Raji (cell line): ENCODE results near the gene POT1.

Source experiments
- POLR2A ChIP-seq: IDR thresholded peaks from 2 replicates; pipeline ENCODE4 v1.6.1; 2011; ENCODE audit warnings: low read depth, low read length, control low read depth; ENCODE audit not compliant: insufficient read depth

The POT1 gene

DNA sequence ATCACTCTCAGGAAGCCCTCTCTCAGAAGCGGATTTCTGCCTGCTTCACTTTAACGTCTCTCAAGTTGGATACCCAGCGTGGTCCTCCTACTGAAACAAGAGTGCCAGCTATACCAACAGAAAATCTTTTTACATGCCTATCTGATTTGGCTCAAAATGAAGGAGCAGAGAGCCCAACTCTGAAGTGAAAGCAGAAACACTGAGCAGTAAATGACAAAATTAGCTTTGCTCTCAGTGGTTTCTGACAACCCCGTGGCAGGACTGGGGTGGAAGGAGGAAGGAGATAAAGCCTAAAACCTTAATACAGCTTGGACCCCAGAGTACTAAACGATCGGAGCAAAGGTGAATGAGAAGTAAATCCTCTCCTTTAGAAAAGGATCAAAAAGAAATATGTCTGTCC is 139.0 kb downstream of the POT1 start:
- no peak for TF ChIP-seq POLR2A

DNA sequence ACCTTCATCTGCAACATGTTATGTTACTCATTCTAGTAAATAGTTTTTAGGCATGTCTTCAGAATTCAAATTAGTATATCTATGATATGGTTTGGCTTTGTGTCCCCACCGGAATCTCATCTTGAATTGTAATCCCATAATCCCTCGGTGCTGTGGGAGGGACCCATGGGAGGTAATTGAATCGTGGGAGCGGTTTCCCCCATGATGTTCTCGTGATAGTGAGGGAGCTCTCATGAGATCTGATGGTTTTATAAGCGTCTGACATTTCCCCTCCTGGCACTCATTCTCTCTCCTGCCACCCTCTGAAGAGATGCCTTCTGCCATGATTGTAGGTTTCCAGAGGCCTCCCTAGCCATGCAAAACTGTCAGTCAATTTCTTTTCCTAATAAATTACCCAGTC is 143.6 kb downstream of the POT1 start:
- no peak for TF ChIP-seq POLR2A

DNA sequence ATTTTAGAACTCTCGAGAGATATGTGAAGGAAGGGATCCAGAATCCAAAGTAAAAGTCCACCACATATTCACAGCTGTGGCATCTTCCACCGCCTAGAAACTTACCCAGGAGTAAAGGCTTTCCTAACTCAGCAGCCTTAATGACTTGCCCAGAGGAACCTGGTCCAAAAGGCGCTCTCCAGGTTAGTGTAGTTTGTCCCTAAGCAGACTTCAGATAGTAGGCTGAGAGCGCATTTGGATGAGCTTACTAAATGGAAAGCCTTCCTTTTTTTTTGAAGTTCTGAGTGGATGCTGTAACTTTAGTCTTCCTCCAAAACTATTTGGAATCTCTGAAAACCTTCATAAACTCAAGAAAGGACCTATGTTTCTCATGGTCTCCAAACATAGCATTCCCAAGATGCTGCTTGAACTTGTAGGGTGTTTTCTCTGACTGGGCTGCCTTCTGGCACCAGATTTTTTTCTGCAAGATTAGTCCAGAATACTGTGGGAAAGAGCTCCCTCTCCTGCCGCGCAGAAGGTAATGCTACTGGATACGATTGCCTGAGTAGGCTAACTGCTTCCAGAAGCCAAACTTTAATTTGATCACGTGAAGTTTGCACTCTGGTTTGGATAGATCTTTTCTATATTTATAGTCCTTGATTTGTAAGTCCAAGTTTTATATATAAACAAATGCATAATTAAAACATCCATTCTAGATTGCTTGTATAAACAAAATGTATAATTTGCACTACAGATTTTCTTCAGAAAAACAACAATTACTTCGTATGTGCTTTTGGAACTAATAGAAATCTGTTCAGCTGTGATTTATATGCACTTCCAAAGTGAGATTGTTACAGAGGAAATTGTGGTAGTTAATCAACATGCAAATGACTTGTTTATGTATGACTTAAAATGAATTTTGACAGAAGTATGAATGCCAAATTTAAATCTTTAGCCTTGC is 144.5 kb downstream of the POT1 start:
- no peak for TF ChIP-seq POLR2A

DNA sequence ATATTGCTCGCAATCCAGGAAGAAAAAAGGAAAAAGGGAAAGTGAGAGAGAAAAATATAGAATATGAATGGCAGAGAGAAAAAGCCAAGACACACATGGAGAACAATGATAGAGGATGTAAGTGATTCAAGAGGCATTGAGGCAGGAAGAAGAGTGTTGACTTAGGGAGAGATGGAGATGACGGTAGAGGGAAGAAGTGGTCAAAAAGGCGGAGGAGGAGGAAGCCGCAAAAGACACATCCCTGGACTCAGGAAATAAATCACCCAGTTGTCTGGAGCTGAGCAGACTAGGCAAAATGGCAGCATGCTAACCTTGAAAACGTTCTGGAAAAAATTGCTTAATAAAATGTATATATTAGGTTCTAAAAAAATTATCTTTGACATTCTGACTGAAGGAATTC is 146.4 kb downstream of the POT1 start:
- TF ChIP-seq POLR2A: no peak

DNA sequence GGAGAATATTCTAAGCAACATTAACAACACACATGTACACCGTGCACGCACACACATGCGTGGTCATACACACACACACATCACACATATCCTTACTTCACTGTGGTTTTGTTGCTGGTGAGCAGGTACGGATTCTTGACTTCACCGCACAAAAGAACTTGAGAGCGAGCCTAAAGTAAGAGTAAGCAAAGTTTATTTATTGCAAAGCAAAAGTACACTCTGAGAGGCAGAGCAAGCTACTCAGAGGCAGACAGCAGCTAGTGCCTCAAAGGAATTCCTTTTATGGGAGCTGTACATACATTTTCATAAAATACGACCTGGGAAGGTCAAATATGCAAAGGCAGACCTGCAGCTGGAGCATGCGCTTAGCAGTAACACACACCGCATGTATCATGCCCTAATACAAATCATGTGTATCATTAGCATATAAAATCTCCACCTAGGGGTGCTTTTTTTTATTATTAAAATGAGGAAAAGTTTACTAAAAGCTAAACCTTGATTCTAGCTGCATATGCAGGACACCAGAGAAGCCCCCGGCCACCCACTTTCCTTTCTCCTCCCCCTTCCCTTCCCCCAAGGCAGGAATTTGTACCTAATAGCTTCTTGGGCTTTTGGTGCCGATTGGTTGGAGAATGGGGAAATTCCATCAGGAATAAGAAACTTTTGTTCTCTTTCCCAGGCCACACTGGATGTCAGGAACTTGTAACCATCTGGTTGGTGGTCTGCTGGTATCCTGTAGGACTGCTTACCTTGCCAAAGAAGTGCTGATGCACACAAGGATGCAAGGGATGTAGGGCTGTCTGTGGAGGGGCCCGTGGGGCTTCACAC is 147.5 kb downstream of the POT1 start:
- TF ChIP-seq POLR2A: no peak

DNA sequence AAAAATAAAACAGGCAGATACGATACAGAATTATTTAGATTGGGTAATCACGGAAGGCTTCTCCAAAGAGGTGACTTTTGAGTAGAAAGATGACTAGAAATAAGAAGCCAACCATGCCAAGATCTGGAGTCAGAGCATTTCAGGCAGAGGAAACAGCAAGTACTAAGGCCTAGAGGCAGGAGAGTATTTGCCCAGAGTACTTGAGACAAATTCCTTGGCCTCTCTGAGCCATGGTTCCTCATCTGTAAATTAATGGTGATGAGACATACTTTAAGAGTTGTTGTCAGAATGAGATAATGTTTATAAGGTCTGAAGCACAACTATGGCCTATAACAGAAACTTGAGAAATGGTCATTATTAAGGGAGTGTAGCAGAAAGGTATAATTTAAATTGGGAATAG is 148.2 kb downstream of the POT1 start:
- no peak for TF ChIP-seq POLR2A

DNA sequence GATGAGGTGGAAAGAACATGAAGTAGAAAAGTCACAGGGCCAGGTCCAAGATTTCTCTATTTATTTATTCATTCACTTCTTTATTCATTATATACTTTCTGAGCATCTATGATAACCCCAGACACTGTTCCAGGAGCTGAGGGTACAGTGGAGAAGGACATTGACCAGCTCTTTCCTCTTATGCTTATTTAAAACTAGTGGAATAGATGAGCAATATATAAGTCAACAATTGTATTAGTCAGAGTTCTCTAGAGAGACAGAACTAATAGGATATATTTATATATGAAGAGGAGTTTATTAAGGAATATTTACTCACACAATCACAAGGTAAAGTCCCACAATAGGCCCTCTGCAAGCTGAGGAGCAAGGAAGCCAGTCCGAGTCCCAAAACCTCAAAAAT is 149.0 kb downstream of the POT1 start:
- no peak for TF ChIP-seq POLR2A

DNA sequence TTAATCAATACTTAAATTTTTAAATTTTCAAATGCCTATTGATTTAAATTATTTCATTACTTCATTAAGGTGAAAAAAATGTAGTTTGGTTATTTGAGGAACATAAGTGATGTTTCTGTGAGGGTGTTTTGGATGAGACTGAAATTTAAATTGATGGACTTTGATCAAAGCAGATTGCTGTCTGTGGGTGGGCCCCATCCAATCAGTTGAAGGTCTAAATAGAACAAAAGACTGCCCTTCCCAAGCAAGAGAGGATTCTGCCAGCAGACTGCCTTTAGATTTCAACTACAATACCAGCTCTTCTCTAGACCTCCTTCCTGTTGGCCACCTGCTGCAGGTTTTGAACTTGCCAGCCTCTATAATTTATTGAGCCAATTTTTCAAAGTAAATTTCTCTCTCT is 149.6 kb downstream of the POT1 start:
- no peak for TF ChIP-seq POLR2A

DNA sequence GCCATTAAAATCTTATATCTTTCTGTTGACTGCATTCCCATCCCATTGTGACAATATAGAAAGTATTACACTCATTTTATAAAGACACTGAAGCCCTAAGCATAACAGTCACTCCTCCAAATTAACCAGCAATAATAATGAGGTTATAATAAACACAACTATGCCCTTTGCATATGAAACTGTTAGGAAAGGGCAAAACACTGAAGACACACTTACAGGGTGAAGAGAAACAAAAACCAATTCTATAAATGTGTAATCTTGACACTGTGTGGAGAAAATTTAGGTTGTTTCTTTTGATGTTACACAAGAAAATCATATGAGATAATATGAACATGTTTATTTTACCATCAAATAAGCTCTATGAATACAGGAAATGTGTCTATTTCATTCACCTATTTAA is 150.0 kb downstream of the POT1 start:
- TF ChIP-seq POLR2A: no peak

DNA sequence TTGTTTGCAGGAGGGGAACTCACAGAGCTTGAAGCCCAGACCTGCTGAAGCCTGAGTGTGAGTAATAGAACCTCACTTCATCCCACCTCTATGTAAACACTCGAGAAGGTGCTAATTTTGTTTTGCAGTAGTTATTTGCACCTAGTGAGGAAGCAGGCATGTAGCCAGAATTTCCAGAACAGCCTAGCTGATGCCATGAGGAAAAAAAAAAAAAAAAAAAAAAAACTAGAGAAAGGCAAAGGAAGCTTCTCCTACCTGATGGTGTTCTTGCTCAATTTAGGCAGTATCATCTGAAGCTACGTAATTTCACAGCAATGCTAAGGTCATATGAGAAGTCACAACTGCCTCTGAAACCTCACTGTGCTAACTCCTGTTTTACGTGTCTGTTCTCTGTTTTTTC is 150.4 kb downstream of the POT1 start:
- TF ChIP-seq POLR2A: no peak

DNA sequence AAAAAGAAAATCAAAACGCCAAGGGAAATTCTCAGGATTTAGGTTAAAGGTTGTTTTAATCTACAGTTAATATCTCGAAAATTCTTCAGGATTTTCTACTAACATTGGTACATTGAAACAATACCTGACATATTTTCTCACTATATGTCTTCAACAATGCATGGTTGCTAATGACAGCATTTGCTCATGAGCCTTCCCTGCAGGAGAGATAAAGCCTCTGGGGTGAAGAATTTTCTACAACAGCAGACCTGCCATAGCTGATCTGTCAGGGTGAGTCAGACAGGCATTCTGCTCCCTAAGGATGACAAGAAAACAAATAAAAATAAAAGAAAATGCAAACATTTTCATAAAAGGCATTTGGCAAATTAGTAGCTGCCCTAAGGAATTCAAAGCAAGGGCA is 152.4 kb downstream of the POT1 start:
- no peak for TF ChIP-seq POLR2A

DNA sequence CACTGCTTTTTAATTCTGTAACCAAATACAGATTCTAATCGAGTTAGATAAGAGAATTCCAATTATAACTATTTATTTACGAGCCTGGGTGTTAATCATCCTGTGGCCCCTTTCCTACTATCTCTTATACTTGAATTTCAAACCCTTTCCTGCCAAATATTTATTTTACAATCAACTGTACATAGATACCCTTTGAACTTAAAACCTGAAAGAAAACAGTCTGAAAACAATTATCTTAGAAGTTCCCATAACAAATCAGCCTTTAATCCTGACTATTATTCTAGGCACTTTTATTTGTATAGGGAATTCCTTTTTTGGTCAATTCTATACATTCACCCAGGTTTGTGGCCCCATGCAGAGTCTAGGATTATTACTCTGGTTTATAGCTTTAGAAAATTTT is 153.5 kb downstream of the POT1 start:
- no peak for TF ChIP-seq POLR2A

DNA sequence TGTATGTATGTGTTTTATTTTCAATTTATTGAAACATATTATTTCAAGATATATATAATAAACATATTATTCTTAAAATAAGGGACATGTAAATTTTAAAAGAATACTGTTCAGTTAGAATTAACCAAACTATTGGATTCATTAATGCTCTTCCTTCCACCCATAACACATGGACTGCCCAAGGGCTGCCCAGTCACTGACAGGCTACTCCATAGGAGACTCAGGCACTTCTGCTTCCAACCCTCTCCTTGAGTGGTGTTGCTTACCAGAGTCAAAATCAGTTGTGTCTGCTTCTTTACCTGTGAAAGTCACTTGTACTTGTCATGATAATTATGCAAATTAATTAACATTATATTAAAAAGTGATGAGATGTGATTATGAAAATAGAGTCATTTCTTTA is 154.2 kb downstream of the POT1 start:
- no peak for TF ChIP-seq POLR2A

DNA sequence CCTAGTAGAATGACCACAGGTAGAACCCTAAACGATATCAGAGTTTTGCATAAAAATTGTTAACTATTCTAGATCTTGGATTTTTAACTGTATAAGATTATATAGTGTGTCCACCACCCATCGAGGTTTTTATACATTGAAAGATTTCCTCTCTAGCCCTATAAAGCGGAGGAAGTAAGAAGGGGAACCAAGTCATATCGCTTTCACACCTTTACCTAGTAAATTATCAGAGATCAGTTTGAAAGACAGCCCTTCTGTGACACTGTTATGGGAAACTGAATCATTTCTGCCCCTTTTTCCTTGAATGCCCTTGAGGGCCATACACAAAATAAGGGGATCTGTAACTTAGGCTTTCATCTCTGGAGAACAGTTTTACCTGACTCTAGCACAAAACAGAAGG is 155.7 kb downstream of the POT1 start:
- TF ChIP-seq POLR2A: no peak

DNA sequence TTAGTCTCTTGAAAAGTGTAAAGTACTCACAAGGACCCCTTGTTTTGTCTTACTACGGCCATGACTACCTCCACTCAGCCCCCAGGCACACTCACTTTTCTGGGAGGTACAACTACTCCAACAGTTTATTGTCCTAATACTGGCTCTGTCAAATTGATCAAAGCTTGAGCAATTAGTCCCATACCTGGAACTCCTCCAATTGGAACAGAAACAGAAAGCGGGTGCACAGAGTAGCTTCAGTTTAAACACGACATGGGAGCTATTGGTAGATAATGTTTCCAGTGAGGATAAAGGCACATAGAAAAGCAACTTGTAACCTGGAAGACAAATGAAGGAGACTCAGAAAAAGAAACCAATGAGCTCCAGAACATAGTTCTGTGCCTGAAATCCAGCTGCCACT is 156.3 kb downstream of the POT1 start:
- TF ChIP-seq POLR2A: no peak
